Ramos (cell line): ENCODE results near the gene TCN1.
"Not testable (repeated sequence)": the region's sequence is repeated elsewhere in the genome, so short reads cannot be mapped to it uniquely, and the experiment has no call there.

Source experiments
- in situ Hi-C: fragments of 300-500 bp; cut with MboI; formaldehyde crosslinking; loops from one replicate; pipeline ENCODE4 v1.14.3; 2022; ENCODE audit warnings: low sequenced_read_pairs; ENCODE audit not compliant: unreplicated experiment

Gene TCN1

DNA sequence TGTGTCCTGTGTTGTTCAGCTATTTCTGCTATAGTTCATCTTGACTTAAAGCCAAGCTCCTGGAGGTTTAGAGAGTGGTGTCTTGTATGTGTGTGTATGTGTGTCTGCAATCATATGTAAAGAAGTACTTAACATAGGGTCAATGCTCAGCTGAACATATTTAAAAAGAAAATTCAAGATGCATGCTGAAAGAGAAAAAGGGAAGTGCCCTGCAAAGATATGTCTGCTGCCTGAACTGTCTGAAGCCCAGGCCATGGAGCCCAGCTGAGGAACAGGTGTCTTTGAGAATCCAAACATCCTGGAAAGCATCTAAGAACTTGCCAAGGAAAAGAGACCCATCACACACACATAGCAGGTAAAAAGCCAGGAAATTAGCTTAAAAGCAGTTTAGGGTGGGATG lies 6.6 kb downstream of the TCN1 start:
- in situ Hi-C loops, result no loop called here

DNA sequence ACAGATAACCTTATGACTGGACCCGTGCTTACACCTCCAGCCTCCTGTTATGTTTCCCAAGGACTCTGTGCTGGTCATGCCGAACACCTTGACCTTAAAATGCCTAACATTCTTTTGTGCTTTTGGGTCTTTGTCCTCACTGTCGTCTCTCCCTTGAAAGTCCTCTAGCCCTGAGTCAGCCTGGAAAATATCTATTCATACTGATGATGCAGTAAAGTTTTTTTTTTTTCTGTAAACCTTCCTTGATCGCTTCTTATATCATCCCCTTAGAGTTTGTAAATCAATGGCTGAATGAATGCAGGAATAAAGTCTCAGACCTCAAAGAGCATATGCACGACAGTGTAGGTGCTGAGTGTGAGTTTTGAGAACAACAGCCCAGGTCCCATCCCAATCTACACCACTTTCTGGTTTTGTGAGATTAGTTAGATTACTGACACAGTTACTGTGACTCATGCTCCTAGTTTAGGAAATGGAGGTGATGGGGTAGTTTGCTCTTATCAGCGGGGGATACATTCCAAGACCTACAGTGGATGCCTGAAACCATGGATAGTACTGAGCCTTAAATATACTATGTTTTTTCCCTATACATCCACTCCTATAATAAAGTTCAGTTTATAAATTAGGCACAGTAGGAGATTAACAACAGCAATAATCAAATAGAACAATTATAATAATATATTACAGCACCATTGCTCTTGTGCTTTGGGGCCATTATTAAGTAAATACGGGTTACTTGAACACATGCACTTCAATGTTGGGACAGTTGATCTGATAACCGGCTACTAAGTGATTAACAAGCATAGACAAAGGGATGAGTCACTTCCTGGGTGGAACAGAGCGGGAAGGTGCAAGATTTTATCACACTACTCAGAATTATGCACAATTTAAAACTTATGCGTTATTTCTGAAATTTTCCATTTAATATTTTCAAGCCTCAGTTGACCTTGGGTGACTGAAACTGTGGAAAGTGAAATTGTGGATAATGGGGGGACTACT lies 8.6 kb downstream of the TCN1 start:
- in situ Hi-C loops, result no loop called here

DNA sequence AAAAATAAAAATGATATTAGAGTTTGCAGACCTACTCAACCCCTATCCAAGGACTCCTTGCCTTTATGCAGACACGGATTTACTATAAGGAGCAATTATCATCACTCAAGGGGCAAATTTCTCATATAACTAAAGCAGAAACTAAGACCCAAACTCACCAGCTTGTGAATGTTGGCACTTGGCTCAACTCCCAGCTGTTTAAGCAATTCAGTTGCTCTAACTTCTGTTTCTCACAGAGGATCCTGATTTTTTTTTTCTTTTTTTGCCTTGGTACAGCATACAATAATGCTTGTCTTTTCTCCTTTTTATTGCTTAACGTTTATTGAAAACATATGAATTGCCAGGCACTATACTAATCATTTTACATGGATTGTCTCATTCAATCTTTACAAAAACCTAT lies 11.4 kb downstream of the TCN1 start:
- in situ Hi-C loops, result no loop called here

DNA sequence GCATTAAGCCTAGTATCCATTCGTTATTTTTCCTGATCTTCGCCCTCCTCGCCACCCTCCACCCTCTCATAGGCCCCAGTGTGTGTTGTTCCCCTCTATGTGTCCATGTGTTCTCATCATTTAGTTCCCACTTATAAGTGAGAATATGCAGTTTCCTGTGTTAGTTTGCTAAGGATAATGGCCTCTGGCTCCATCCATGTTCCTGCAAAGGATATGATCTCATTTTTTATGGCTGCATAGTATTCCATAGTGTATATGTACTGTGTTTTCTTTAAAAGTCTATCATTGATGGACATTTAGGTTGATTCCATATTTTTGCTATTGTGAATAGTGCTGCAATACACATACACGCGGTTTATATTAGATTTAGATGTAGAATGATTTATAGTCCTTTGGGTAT lies 14.9 kb downstream of the TCN1 start:
- in situ Hi-C loops, result not testable (repeated sequence)

DNA sequence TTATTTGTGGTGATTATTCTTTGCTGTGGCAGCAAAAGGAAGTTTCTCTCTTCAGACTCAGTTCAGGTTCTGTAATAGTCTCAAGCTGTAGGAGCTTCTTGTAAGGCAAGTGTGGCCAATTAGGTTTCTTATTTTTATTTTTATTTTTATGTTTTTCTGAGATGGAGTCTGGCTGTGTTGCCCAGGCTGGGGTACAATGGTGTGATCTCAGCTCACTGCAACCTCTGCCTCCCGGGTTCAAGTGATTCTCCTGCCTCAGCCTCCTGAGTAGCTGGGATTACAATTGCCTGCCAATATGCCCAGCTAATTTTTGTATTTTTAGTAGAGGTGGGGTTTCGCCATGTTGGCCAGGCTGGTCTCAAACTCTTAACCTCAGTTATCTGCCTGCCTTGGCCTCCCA lies 16.7 kb downstream of the TCN1 start:
- in situ Hi-C loops, result not testable (repeated sequence)

DNA sequence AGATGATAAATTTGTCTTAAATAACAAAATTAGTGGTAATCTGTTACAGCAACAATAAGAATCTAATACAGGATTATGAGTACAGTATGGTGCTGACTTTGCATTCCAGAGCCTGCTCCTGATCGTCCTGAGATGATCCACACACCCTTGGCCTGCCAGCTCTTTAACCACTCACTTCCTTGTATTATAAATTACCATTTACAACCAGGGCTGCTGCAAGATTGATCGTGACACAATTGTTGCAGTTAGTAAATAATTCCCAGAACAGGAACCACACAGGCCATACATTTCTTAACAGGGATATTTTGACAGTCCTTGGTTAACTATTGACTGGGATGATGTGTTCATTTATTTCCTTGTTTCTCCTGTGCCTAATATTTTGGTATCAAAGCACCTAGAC lies 17.2 kb downstream of the TCN1 start:
- in situ Hi-C loops, result no loop called here

DNA sequence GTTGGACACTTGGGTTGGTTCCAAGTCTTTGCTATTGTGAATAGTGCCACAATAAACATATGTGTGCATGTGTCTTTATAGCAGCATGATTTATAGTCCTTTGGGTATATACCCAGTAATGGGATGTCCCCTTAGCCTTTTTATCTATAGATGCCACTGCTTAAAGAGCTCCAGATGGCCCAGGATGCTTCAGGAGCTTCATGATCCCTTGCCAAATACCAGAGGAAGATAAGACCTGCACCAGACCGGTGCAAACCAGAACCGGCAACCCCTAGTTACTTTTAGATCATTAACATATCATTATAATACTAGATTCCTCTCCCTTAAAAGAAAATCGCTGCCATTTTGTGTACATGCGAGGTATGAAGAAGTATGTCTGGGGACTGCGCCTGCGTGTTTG lies 17.8 kb downstream of the TCN1 start:
- in situ Hi-C loops, result not testable (repeated sequence)

DNA sequence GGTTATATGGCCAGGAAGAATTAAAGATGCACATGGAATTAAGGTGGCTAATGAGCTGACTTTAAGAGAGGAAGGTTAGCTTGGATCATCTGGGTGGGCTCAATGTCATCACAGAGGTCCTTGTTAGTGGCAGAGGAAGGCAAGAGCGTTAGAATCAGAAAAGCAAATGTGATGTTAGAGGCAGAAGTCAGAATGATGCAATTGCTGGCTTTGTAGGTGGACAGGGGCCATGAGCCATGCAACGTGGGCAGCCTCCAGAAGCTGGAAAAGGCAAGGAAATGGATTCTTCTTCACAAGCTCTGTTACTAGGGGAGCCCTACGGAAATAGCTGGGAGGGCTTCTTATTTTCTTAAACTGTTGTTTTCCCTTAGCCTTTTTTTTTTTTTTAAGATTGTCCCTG lies 18.7 kb downstream of the TCN1 start:
- in situ Hi-C loops, result no loop called here

DNA sequence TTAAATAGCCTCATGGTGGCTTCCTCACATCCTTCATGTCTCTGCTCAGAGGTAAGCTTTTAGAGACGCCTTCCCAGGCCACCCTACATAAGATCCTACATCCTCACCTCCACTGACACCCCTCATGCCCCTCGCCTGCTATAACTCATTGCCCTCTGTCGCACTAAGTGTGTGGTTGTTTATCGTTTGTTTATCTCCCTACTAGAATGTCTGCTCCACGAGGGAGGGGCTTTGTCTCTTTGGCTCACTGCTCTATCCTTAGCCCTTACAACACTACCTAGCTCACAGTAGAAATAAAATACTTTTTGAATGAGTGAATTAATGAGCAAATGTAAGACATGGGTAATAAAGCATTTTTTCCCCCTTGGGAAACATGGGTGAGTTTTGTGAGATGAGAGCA lies 19.7 kb downstream of the TCN1 start:
- in situ Hi-C loops, result no loop called here

DNA sequence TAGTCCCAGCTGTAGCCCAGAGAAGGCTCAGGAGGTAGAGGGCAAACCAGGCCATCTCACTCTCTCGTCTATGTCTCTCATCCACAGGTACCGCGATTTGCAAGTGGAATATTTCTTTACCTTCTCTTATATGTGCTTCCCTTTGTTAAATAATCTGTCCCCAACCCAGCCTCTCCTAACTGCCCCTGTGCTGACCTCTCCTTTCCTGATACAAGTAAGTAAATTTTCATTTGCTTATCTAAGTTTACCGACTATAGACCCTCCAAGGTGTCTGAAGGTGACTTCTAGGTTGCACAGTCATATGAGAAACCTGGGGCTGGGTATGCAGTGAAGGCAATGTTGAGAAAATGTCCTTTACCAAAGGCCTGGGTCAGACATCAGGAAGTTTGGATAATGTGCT lies 20.9 kb downstream of the TCN1 start, which contains the start of gene CBLIF:
TSS of gene CBLIF (minus strand) at position 101 of the 400 bp plus-strand sequence. CDS start at position 55, 46 bp downstream.
- in situ Hi-C loops, result no loop called here

DNA sequence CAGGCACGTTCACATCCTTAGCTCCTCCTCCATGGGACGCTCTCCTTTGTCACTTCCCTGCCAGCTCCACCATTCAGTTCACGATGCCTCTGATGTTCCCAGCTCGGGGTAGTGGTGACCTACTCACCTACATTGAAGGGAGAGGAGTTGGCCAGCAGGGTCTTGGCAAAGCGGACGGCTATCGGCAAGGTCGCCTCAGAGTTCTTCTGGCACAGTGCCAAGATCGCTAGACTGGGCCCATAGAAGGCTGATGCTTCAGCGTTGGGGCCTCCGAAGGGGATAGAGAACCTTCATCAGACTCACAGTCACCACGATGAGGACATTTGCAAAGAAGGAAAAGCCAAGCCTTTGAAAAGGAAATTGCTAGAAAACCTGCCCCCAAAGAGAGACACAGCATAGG lies 24.0 kb downstream of the TCN1 start:
- in situ Hi-C loops, result no loop called here

DNA sequence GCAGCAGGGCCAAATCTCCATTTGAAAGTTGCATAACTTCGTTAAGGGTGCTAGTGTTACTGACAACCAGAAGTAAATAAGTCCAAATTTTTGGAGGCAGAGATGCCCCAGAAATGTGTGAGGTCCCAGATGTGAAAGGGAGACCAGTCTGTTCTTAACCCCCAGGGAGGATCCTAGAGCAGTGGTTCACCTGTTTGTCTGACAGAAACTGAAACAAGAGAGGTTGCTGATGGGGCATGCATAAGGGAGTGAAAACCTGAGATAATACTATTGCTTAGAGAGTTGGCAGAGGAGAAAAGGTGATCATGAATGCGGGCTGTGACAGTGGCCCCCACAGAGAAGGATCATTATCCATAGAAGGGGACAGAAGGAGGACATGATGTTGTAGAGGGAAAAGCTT lies 24.8 kb downstream of the TCN1 start:
- in situ Hi-C loops, result no loop called here

DNA sequence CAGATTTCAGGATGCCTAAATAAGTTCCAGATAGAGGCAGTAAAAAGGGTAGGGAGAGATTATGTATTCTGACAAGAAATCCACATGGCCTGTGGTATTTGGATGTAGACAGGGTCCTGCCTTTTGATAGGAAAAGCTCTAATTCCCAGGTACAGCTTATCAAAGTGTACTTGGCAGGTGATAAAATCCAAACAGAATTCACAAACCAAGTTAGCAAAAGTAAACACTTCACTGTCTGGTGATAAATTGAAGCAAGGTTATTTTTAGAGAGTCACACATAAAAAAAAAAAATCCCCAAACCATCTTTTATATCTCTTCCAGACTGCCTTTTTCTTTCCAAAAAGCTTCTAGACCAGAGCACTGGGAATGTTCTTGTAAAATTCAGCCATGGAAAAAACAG lies 26.7 kb downstream of the TCN1 start:
- in situ Hi-C loops, result no loop called here

DNA sequence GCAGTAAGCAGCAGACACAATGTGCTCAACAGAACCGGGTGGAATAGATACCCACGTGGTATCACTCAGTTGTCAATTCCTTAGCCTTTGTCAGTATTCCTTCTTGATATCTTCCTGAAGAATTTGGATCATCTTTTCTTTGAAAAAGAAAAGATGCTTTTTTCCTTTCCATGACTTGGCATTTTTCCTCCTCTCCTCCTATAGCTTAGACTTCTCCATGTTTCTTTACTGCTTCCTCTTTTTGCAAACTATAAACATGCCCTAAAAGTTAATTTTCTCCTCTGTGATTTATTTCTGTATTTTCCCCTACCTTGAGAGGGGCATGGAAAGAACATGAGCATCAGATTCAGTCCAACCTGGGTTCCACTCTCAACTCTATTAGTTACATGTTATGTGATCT lies 32.7 kb downstream of the TCN1 start:
- in situ Hi-C loops, result no loop called here

DNA sequence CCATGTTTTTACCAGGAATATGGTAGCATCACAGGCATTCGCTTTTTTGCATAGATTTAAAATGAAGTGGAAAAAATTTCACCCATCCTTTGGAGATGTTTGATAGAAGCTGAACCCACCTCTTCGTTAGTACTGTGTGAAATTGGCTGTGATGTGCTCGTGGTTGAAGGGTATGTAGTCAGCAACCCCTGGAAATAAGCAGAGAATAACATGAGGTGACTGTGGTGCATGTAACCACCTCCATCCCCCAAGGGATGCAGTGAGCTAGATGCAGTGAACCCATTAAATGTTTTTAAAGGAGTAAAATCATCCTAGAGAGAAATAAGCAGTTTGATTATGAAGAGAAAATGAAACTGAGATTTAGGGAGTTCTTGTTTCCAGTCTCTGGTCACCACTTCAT lies 36.9 kb downstream of the TCN1 start:
- in situ Hi-C loops, result no loop called here

DNA sequence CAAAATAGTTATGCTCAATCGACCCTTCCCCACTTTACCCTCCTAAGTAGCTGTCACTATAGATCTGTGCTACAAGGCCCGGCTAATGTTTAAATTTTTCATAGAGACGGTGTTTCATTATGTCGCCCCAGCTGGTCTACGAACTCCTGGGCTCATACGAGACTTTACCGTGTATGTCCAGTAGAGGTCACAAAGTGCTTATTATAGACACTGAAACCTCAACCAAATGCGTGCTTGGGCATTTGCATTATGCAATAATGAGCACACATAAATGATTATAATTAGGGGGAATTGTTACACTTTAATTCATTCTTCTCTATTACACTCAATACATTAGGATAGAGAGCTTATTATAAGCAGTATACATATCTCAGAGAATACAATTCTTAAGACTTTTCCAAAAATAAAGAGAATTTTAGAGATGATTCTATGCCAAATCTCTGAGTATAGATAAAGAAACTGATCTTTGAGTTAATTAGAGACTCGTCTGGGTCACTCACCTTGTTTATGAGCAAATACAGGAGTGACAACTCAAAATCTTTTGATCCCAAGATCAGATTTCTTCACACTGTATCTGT lies 43.2 kb downstream of the TCN1 start:
- in situ Hi-C loops, result loop anchor here (25.0 kb wide), 1 partner anchor 261 kb away; no protein-coding TSS in a partner anchor

DNA sequence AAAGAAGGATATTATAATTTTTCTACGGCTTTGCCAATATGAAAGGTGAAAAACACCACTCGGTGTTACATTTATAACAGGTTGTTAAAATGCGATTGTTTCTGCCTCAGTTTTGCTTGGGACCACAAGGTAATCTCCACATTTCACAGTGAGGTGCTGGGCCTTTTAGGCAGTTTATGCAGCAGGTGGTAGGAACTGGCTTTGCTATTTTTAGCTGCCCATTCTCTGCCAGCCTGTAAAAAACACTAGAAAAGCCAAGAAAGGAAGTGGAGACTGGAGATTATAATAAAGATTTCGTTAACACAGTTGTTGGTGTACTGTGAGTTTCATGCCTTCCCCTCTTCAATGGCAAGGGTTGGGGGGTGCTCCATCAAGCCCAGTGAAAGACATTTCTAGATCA lies 47.7 kb downstream of the TCN1 start:
- in situ Hi-C loops, result loop anchor here (25.0 kb wide), 1 partner anchor 256 kb away; no protein-coding TSS in a partner anchor

DNA sequence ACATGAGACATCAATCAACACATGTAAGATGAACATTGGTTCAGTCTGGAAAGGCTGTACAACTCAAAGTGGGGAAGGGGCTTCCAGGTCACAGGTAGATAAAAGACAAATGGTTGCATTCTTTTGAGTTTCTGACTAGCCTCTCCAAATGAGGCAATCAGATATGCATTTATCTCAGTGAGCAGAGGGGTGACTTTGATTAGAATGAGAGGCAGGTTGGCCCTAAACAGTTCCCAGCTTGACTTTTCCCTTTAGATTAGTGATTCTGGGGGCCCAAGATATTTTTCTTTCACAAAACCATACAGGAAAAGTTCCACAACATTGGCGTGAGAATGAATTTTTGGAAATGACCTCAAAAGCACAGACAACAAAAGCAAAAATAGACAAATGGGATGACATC lies 49.9 kb downstream of the TCN1 start:
- in situ Hi-C loops, result loop anchor here (25.0 kb wide), 1 partner anchor 254 kb away; no protein-coding TSS in a partner anchor

DNA sequence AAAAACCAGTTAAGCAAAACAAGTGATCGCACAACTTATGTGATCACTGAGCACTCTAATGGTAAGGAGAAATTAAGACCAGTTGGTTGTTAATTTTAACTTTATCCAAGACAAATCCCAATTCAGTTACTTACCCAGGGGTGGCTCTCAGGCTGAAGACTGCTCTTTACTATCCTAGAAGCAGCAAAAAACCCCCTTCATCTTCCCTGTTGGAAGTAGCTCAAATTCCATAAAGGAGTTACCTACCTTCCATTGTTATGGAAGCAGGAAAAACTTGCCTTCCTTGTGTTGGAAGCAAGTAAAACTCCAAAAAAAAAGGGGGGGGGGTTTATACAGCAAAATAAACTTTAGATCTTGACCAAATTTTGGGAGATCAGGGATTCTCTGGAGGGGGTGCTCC lies 50.5 kb downstream of the TCN1 start:
- in situ Hi-C loops, result loop anchor here (25.0 kb wide), 1 partner anchor 253 kb away; no protein-coding TSS in a partner anchor

DNA sequence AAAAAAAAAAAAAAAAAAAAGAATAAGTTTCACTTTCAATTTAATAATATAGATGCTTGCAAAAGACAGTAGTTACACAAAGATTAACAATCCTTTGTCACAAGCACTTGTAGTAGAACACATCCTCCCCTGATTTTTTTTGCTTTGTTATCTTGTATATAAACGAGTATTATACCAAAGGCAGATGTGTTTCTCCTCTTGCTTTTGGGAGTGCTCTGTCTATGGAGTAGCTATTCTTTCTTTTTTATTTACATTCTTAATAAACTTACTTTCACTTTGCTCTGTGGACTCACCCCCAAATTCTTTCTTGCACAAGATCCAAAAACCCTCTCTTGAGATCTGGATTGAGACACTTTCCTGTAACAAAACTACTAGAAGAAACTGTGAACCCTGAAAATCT lies 52.3 kb downstream of the TCN1 start:
- in situ Hi-C loops, result loop anchor here (25.0 kb wide), 1 partner anchor 252 kb away; no protein-coding TSS in a partner anchor

DNA sequence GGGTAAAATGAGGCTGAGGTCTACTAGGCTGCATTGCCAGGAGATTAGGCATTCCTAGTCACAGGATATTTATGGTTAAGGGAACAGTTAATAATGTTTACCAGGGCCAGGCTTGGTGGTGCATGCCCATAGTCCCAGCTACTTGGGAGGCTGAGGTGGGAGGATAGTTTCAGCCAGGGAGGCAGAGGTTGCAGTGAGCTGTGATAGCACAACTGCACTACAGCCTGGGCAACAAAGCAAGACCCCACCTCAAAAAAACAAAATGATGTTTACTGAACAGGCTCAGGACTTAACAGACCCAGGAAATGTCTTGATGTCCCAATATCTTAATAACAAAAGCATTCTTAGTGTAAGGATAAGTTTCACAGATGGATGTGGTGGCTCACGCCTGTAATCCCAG lies 52.9 kb downstream of the TCN1 start:
- in situ Hi-C loops, result loop anchor here (25.0 kb wide), 1 partner anchor 251 kb away; no protein-coding TSS in a partner anchor
